RWPE1 (cell line): Measurements from ENCODE around the gene BRAT1.

Experiments used
- CTCF ChIA-PET: fragments of 350-600 bp; sonication (Branson Sonifier 250); formaldehyde crosslinking; extraction: SDS; loops from one replicate; lab custom pipeline; 2021; lab: Yijun Ruan, JAX
- POLR2A ChIA-PET: fragments of 400-600 bp; formaldehyde crosslinking; extraction: SDS; loops from one replicate; lab custom pipeline; 2020; ENCODE audit warnings: antibody characterized with exemption; ENCODE audit not compliant: low non-redundant PET; lab: Yijun Ruan, JAX
- DNase-seq: peaks from one replicate; pipeline ENCODE4 v3.0.0; 2012; ENCODE audit warnings: low spot score
- H3K27ac ChIP-seq: fragments of 450-650 bp; 2 replicates; pipeline ENCODE4 v1.5.1; 2017
- CTCF ChIP-seq: fragments of 450-650 bp; conservative IDR thresholded peaks from 2 replicates; pipeline ENCODE4 v1.5.1; 2017; ENCODE audit warnings: low read depth, mild to moderate bottlenecking

The BRAT1 gene

GRCh38 chr7:2601065-2601464 lies 45.7 kb upstream of the BRAT1 start:
- POLR2A ChIA-PET, result no interaction called here
- TF ChIP-seq CTCF, result no peak
- CTCF ChIA-PET, result no interaction called here
- DNase-seq, result no peak
- no peak overlapping the region; the same call in 1 of the 2 replicates for H3K27ac ChIP-seq

- no peak overlapping the region; the same call in 1 of the 2 replicates for H3K27ac ChIP-seq
- CTCF ChIA-PET, result no interaction called here
- POLR2A ChIA-PET, result no interaction called here
- DNase-seq, result no peak
- no peak for TF ChIP-seq CTCF
Observed at GRCh38 chr7:2598154-2598823, 43.0 kb upstream of the BRAT1 start.

- DNase-seq, result no peak
- no peak for TF ChIP-seq CTCF
- no peak overlapping the region for H3K27ac ChIP-seq
- ChIA-PET CTCF (no interaction called here), POLR2A (no interaction called here)
Observed at GRCh38 chr7:2597273-2597640, 41.9 kb upstream of the BRAT1 start.

- no peak for TF ChIP-seq CTCF
- no peak for DNase-seq
- ChIA-PET POLR2A (no interaction called here), CTCF (no interaction called here)
- no peak overlapping the region for H3K27ac ChIP-seq
Observed at GRCh38 chr7:2596464-2597272, 41.3 kb upstream of the BRAT1 start.

- CTCF ChIA-PET, result interaction anchor here (0.6 kb wide), 1 partner anchor 147 kb away, joined by 3 read pairs; no protein-coding TSS in a partner anchor
- DNase-seq, result no peak
- no peak overlapping the region for H3K27ac ChIP-seq
- POLR2A ChIA-PET, result no interaction called here
- TF ChIP-seq CTCF, result no peak
Observed at GRCh38 chr7:2595258-2595860, 40.0 kb upstream of the BRAT1 start.

- TF ChIP-seq CTCF, result no peak
- no peak for DNase-seq
- no peak overlapping the region for H3K27ac ChIP-seq
- ChIA-PET CTCF (no interaction called here), POLR2A (no interaction called here)
Observed at GRCh38 chr7:2594599-2594998, 39.3 kb upstream of the BRAT1 start.
